Trophoblast cell (in vitro differentiated cells and primary cell): ENCODE data around the gene WDFY3.

Source experiments
- DNase-seq, 2 donors: peaks; one replicate each; pipeline ENCODE4 v3.0.0-alpha.2; 2016
- H2AFZ ChIP-seq: 2 replicates; pipeline ENCODE4 v1.6.1; 2013; ENCODE audit warnings: low read length, moderate library complexity, mild to moderate bottlenecking; ENCODE audit not compliant: insufficient read depth, poor library complexity
- H2AK5ac ChIP-seq: 2 replicates; pipeline ENCODE4 v1.6.1; 2013; ENCODE audit warnings: mild to moderate bottlenecking, low read length
- H2BK120ac ChIP-seq: 2 replicates; pipeline ENCODE4 v1.6.1; 2013; ENCODE audit warnings: low read length, mild to moderate bottlenecking, moderate library complexity; ENCODE audit not compliant: insufficient read depth, poor library complexity
- H2BK12ac ChIP-seq: 2 replicates; pipeline ENCODE4 v1.6.1; 2013; ENCODE audit warnings: mild to moderate bottlenecking, low read length, moderate library complexity
- H2BK5ac ChIP-seq: 2 replicates; pipeline ENCODE4 v1.6.1; 2013; ENCODE audit warnings: low read length, low read depth, moderate library complexity, mild to moderate bottlenecking; ENCODE audit not compliant: poor library complexity
- H3K14ac ChIP-seq: 2 replicates; pipeline ENCODE4 v1.6.1; 2013; ENCODE audit warnings: mild to moderate bottlenecking, low read length
- H3K18ac ChIP-seq: 2 replicates; pipeline ENCODE4 v1.6.1; 2013; ENCODE audit warnings: mild to moderate bottlenecking, low read length
- H3K23ac ChIP-seq: 2 replicates; pipeline ENCODE4 v1.6.1; 2013; ENCODE audit warnings: low read length
- H3K27ac ChIP-seq: 2 replicates; pipeline ENCODE4 v1.5.1; 2013; ENCODE audit warnings: low read depth, mild to moderate bottlenecking, inconsistent platforms, low read length, moderate library complexity
- H3K27me3 ChIP-seq: 2 replicates; pipeline ENCODE4 v1.6.1; 2013; ENCODE audit warnings: inconsistent platforms, mild to moderate bottlenecking, low read length, moderate library complexity; ENCODE audit not compliant: insufficient read depth
- H3K36me3 ChIP-seq, 2 experiments: 1 replicate in 1 of 2; 2 replicates in 1 of 2; pipeline ENCODE4 v1.6.1; 2013; ENCODE audit warnings: low read length in 2 of 2, mild to moderate bottlenecking in 2 of 2, moderate library complexity in 1 of 2; ENCODE audit not compliant: insufficient read depth in 2 of 2, control insufficient read depth in 1 of 2
- H3K4ac ChIP-seq: 2 replicates; pipeline ENCODE4 v1.6.1; 2013; ENCODE audit warnings: low read depth, mild to moderate bottlenecking, low read length, moderate library complexity
- H3K4me1 ChIP-seq, 2 experiments: 1 replicate in 1 of 2; 2 replicates in 1 of 2; pipeline ENCODE4 v1.6.1; 2013; ENCODE audit warnings: low read length in 2 of 2, mild to moderate bottlenecking in 2 of 2, moderate library complexity in 1 of 2; ENCODE audit not compliant: insufficient read depth in 2 of 2, control insufficient read depth in 1 of 2
- H3K4me2 ChIP-seq: 2 replicates; pipeline ENCODE4 v1.6.1; 2013; ENCODE audit warnings: inconsistent platforms, mild to moderate bottlenecking, low read length, moderate library complexity
- H3K4me3 ChIP-seq: 2 replicates; pipeline ENCODE4 v1.5.1; 2013; ENCODE audit warnings: mild to moderate bottlenecking, low read depth, low read length, inconsistent platforms
- H3K79me1 ChIP-seq: one replicate; pipeline ENCODE4 v1.6.1; 2013; ENCODE audit warnings: low read length
- H3K79me2 ChIP-seq: 2 replicates; pipeline ENCODE4 v1.6.1; 2013; ENCODE audit warnings: low read length, mild to moderate bottlenecking; ENCODE audit not compliant: control insufficient read depth, insufficient read depth, poor library complexity
- H3K9ac ChIP-seq: 2 replicates; pipeline ENCODE4 v1.6.1; 2013; ENCODE audit warnings: mild to moderate bottlenecking, low read length
- H3K9me3 ChIP-seq: 2 replicates; pipeline ENCODE4 v1.6.1; 2013; ENCODE audit warnings: low read depth, mild to moderate bottlenecking, control low read depth, inconsistent platforms, low read length; ENCODE audit not compliant: insufficient read depth
- H4K12ac ChIP-seq: 2 replicates; pipeline ENCODE4 v1.6.1; 2013; ENCODE audit warnings: low read depth, mild to moderate bottlenecking, low read length, moderate library complexity
- H4K8ac ChIP-seq: 2 replicates; pipeline ENCODE4 v1.6.1; 2013; ENCODE audit warnings: low read depth, mild to moderate bottlenecking, low read length, moderate library complexity
- H4K91ac ChIP-seq: one replicate; pipeline ENCODE4 v1.6.1; 2013; ENCODE audit warnings: low read depth, mild to moderate bottlenecking, low read length, moderate library complexity
- WGBS: extraction: QIAGEN DNeasy Blood & Tissue Kit; methylation state at CpG from one replicate; pipeline ENCODE4 v1.1.7; 2013; ENCODE audit warnings: missing lambda C conversion rate; ENCODE audit not compliant: insufficient read length, insufficient coverage; ENCODE audit errors: extremely low coverage; 5-methylcytosine and 5-hydroxymethylcytosine counted together

WDFY3 gene

GRCh38 chr4:84856468-84857049, 109.9 kb downstream of the WDFY3 start:
- Histone ChIP-seq H3K9ac (no peak overlapping the region), H3K79me1 (no peaks in the 10 kb centered on the region), H2BK12ac (no peak overlapping the region), H3K4me1 (peaks cover 0 to 2% of the 10 kb centered on the region in 2 experiments), H3K23ac (no peak overlapping the region), H2AK5ac (no peak overlapping the region), H3K4me2 (no peak overlapping the region), H4K91ac (no peak overlapping the region), H3K4me3 (no peak overlapping the region), H3K14ac (no peak overlapping the region), H3K27me3 (no peaks in the 10 kb centered on the region), H2BK120ac (no peak overlapping the region), H3K36me3 (peaks cover 0 to 5% of the 10 kb centered on the region in 2 experiments), H4K12ac (no peak overlapping the region), H2BK5ac (no peak overlapping the region), H3K18ac (no peak overlapping the region), H4K8ac (no peak overlapping the region), H3K9me3 (no peaks in the 10 kb centered on the region), H2AFZ (no peak overlapping the region), H3K79me2 (no peaks in the 10 kb centered on the region), H3K4ac (no peak overlapping the region), H3K27ac (no peak overlapping the region)
- no peak for DNase-seq
- WGBS: no CpG with 5 or more reads among the region's 1 CpG

- no peak overlapping the region for H3K18ac ChIP-seq
- no CpG with 5 or more reads among the region's 2 CpGs for WGBS
- DNase-seq: no peak
- no peak overlapping the region for H4K8ac ChIP-seq
- no peak overlapping the region for H4K91ac ChIP-seq
- no peaks in the 10 kb centered on the region for H3K27me3 ChIP-seq
- H3K27ac ChIP-seq: no peak overlapping the region
- H3K14ac ChIP-seq: no peak overlapping the region
- no peak overlapping the region for H2BK12ac ChIP-seq
- H3K4ac ChIP-seq: no peak overlapping the region
- no peak overlapping the region for H2AFZ ChIP-seq
- no peak overlapping the region for H4K12ac ChIP-seq
- H3K79me1 ChIP-seq: no peaks in the 10 kb centered on the region
- H3K36me3 ChIP-seq: peaks cover 0 to 5% of the 10 kb centered on the region in 2 experiments
- no peak overlapping the region for H3K4me3 ChIP-seq
- no peaks in the 10 kb centered on the region for H3K79me2 ChIP-seq
- no peak overlapping the region for H2BK120ac ChIP-seq
- no peak overlapping the region for H2AK5ac ChIP-seq
- no peak overlapping the region for H3K23ac ChIP-seq
- no peaks in the 10 kb centered on the region for H3K9me3 ChIP-seq
- no peak overlapping the region for H3K9ac ChIP-seq
- no peak overlapping the region for H2BK5ac ChIP-seq
- no peak overlapping the region for H3K4me2 ChIP-seq
- peaks cover 0 to 2% of the 10 kb centered on the region in 2 experiments for H3K4me1 ChIP-seq
These were observed 110.7 kb downstream of the WDFY3 start for GRCh38 chr4:84855774-84856173.

GRCh38 chr4:84852081-84852480, 114.4 kb downstream of the WDFY3 start:
- H3K9ac ChIP-seq: no peak overlapping the region
- peaks cover 0 to 7% of the 10 kb centered on the region in 2 experiments for H3K36me3 ChIP-seq
- H2BK5ac ChIP-seq: no peak overlapping the region
- H2AFZ ChIP-seq: no peak overlapping the region
- H3K79me2 ChIP-seq: no peaks in the 10 kb centered on the region
- no peaks in the 10 kb centered on the region for H3K9me3 ChIP-seq
- H4K12ac ChIP-seq: no peak overlapping the region
- no peak for DNase-seq
- no peak overlapping the region for H3K27ac ChIP-seq
- no peak overlapping the region for H3K18ac ChIP-seq
- no CpG with 5 or more reads among the region's 1 CpG for WGBS
- H2BK120ac ChIP-seq: no peak overlapping the region
- no peak overlapping the region for H2BK12ac ChIP-seq
- no peaks in the 10 kb centered on the region for H3K79me1 ChIP-seq
- peaks cover 0 to 2% of the 10 kb centered on the region in 2 experiments for H3K4me1 ChIP-seq
- H4K8ac ChIP-seq: no peak overlapping the region
- no peak overlapping the region for H3K4ac ChIP-seq
- H2AK5ac ChIP-seq: no peak overlapping the region
- H3K4me2 ChIP-seq: no peak overlapping the region
- no peak overlapping the region for H3K14ac ChIP-seq
- no peak overlapping the region for H4K91ac ChIP-seq
- no peak overlapping the region for H3K23ac ChIP-seq
- no peaks in the 10 kb centered on the region for H3K27me3 ChIP-seq
- H3K4me3 ChIP-seq: no peak overlapping the region

- Histone ChIP-seq H2AFZ (no peak overlapping the region), H3K4me3 (no peak overlapping the region), H3K4me1 (no peaks in the 10 kb centered on the region), H3K9ac (no peak overlapping the region), H4K12ac (no peak overlapping the region), H4K8ac (no peak overlapping the region), H2AK5ac (no peak overlapping the region), H2BK12ac (no peak overlapping the region), H3K4ac (no peak overlapping the region), H3K27ac (no peak overlapping the region), H3K4me2 (no peak overlapping the region), H3K18ac (no peak overlapping the region), H3K79me2 (no peaks in the 10 kb centered on the region), H2BK120ac (no peak overlapping the region), H3K9me3 (no peaks in the 10 kb centered on the region), H4K91ac (no peak overlapping the region), H3K79me1 (no peaks in the 10 kb centered on the region), H3K23ac (no peak overlapping the region), H3K36me3 (peaks cover 0 to 7% of the 10 kb centered on the region in 2 experiments), H3K14ac (no peak overlapping the region), H2BK5ac (no peak overlapping the region), H3K27me3 (no peaks in the 10 kb centered on the region)
- no peak for DNase-seq
These were observed 117.3 kb downstream of the WDFY3 start for GRCh38 chr4:84849051-84849640.
